ENCODE measurements around the gene PARP9. TPM values are rescaled to one million over a fixed set of nuclear protein-coding genes. Genes with fewer than 3 reads are reported as not detected.

The PARP9 gene
- total RNA-seq, 1 donor from 2014 or later: 70.8 TPM

GRCh38 chr3:122589297-122589696 is 25.2 kb upstream of the PARP9 start:
- DNase-seq (no peak), ATAC-seq (no peak)
- Histone ChIP-seq H3K27me3 (no peaks in the 10 kb centered on the region), H3K4me1 (no peaks in the 10 kb centered on the region), H3K36me3 (no peaks in the 10 kb centered on the region), H3K4me3 (no peak overlapping the region), H3K9me3 (no peaks in the 10 kb centered on the region), H3K27ac (no peak overlapping the region)
- intact Hi-C loops (cut with DNase I): no loop called here
- TF ChIP-seq CTCF (IDR thresholded peaks at IDR 0.05): no peak

GRCh38 chr3:122587572-122587971 is 23.5 kb upstream of the PARP9 start:
- intact Hi-C loops (cut with DNase I): no loop called here
- Histone ChIP-seq H3K4me3 (no peak overlapping the region), H3K36me3 (no peaks in the 10 kb centered on the region), H3K9me3 (peaks cover 1% of the 10 kb centered on the region), H3K27ac (no peak overlapping the region), H3K27me3 (no peaks in the 10 kb centered on the region), H3K4me1 (no peaks in the 10 kb centered on the region)
- DNase-seq (no peak), ATAC-seq (no peak)
- TF ChIP-seq CTCF (IDR thresholded peaks at IDR 0.05): no peak

DNA sequence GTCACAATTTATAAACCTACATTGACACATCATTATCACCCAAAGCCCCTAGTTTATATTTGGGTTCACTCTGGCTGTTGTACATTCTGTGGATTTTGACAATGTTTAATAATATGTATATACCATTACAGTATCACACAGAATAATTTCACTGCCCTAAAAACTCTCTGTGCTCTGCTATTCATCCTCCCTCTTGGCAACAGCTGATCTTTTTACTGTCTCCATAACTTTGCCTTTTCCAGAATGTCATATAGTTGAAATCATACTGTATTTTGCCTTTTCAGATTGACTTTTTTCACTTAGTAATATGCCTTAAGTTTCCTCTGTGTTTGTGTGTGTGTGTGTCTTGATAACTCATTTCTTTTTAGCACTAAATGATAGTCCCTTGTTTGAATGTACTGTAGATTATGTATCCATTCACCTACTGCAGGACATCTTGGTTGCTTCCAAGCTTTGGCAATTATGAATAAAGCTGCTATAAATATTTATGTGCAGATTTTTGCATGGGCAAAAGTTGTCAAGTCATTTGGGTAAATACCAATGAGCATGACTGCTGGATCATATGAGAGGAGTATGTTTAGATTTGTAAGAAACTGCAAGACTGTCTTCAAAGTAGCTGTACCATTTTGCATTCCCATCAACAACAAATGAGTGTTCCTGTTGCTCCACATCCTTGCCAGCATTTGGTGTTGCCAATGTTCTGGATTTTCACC is 22.8 kb upstream of the PARP9 start:
- Histone ChIP-seq H3K9me3 (peaks cover 8% of the 10 kb centered on the region), H3K4me3 (no peak overlapping the region), H3K27ac (no peak overlapping the region), H3K27me3 (no peaks in the 10 kb centered on the region), H3K36me3 (no peaks in the 10 kb centered on the region), H3K4me1 (no peaks in the 10 kb centered on the region)
- ATAC-seq (no peak), DNase-seq (no peak)
- TF ChIP-seq CTCF (IDR thresholded peaks at IDR 0.05): no peak
- intact Hi-C loops (cut with DNase I): no loop called here

GRCh38 chr3:122586098-122586497 is 22.0 kb upstream of the PARP9 start:
- Histone ChIP-seq H3K4me3 (no peak overlapping the region), H3K9me3 (peaks cover 10% of the 10 kb centered on the region), H3K27ac (no peak overlapping the region), H3K36me3 (no peaks in the 10 kb centered on the region), H3K4me1 (no peaks in the 10 kb centered on the region), H3K27me3 (no peaks in the 10 kb centered on the region)
- no peak for DNase-seq
- intact Hi-C loops (cut with DNase I): no loop called here
- TF ChIP-seq CTCF (IDR thresholded peaks at IDR 0.05): no peak
- ATAC-seq: no peak

DNA sequence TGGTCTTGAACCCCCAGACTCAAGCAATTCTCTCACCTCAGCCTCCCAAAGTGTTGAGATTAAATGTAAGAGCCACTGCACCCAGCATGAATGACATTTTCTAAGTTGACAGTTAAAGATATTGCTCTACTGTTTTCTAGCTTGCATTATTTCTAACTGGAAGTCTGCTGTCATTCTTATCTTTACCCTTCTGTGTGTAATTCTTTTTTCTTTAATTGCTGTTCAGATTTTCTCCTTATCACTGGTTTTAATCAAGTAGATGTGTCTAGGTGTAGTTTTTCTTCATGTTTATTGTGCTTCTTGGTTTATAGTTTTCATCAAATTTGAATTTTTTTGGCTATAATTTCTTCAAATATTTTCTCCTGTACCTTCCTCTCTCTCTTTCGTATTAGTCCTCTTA is 18.3 kb upstream of the PARP9 start:
- no peak for DNase-seq
- Histone ChIP-seq H3K4me1 (no peaks in the 10 kb centered on the region), H3K27ac (no peak overlapping the region), H3K9me3 (peaks cover 10% of the 10 kb centered on the region), H3K27me3 (no peaks in the 10 kb centered on the region), H3K4me3 (no peak overlapping the region), H3K36me3 (no peaks in the 10 kb centered on the region)
- TF ChIP-seq CTCF (IDR thresholded peaks at IDR 0.05): no peak
- no peak for ATAC-seq
- intact Hi-C loops (cut with DNase I): no loop called here

- DNase-seq: no peak
- ATAC-seq: no peak
- H3K4me1 ChIP-seq: no peaks in the 10 kb centered on the region
- H3K27ac ChIP-seq: no peak overlapping the region
- H3K9me3 ChIP-seq: peaks cover 10% of the 10 kb centered on the region
- H3K27me3 ChIP-seq: no peaks in the 10 kb centered on the region
- TF ChIP-seq CTCF (IDR thresholded peaks at IDR 0.05): no peak
- H3K36me3 ChIP-seq: no peaks in the 10 kb centered on the region
- no peak overlapping the region for H3K4me3 ChIP-seq
- intact Hi-C loops (cut with DNase I): no loop called here
These were observed 17.5 kb upstream of the PARP9 start for GRCh38 chr3:122581622-122582021.

Data from upper lobe of right lung (tissue), 1 donor.